Measurements from ENCODE around the gene ARHGAP6.

The ARHGAP6 gene

GRCh38 chrX:11434607-11435006 is 231.1 kb downstream of the ARHGAP6 start:
- H3K27ac ChIP-seq, result no peak overlapping the region

GRCh38 chrX:11431786-11432185 is 233.9 kb downstream of the ARHGAP6 start:
- H3K4me2 ChIP-seq, result no peak overlapping the region
- no peaks in the 10 kb centered on the region for H3K27me3 ChIP-seq (ENCODE audit: insufficient read depth, low read depth)

More at GRCh38 chrX:11434607-11435006, 231.1 kb downstream of the ARHGAP6 start:
- Histone ChIP-seq H3K4me3 (IDR thresholded peaks at IDR 0.05; ENCODE audit: insufficient read depth, low read depth, low read length) (no peak overlapping the region), H3K4me2 (peak overlapping the region; percentile 64), H2AFZ (ENCODE audit: low read depth) (no peak overlapping the region), H3K36me3 (ENCODE audit: insufficient read depth) (no peaks in the 10 kb centered on the region), H3K27me3 (ENCODE audit: insufficient read depth, low read depth) (no peaks in the 10 kb centered on the region), H4K20me1 (ENCODE audit: insufficient read depth) (no peaks in the 10 kb centered on the region), H3K4me1 (ENCODE audit: low read depth, poor library complexity, severe bottlenecking) (peaks cover 65% of the 10 kb centered on the region), H3K79me2 (ENCODE audit: insufficient read depth, low read depth) (no peaks in the 10 kb centered on the region), H3K9ac (no peak overlapping the region)
- no peak for TF ChIP-seq CTCF (conservative IDR thresholded peaks at IDR 0.05; ENCODE audit: low read depth, low read length)

GRCh38 chrX:11430271-11430670 is 235.4 kb downstream of the ARHGAP6 start:
- H3K79me2 ChIP-seq (ENCODE audit: insufficient read depth, low read depth), result peaks cover 17% of the 10 kb centered on the region
- H2AFZ ChIP-seq (ENCODE audit: low read depth), result no peak overlapping the region
- no peak overlapping the region for H3K9ac ChIP-seq
- H3K4me2 ChIP-seq, result peak overlapping the region; percentile 23; the same call in 1 of the 2 replicates
- no peaks in the 10 kb centered on the region for H3K27me3 ChIP-seq (ENCODE audit: insufficient read depth, low read depth)
- TF ChIP-seq CTCF (conservative IDR thresholded peaks at IDR 0.05; ENCODE audit: low read depth, low read length), result no peak
- no peak overlapping the region for H3K27ac ChIP-seq
- peaks cover 53% of the 10 kb centered on the region for H3K4me1 ChIP-seq (ENCODE audit: low read depth, poor library complexity, severe bottlenecking)
- H3K4me3 ChIP-seq (IDR thresholded peaks at IDR 0.05; ENCODE audit: insufficient read depth, low read depth, low read length), result no peak overlapping the region
- H4K20me1 ChIP-seq (ENCODE audit: insufficient read depth), result no peaks in the 10 kb centered on the region
- no peaks in the 10 kb centered on the region for H3K36me3 ChIP-seq (ENCODE audit: insufficient read depth)

More at GRCh38 chrX:11431786-11432185, 233.9 kb downstream of the ARHGAP6 start:
- Histone ChIP-seq H4K20me1 (ENCODE audit: insufficient read depth) (no peaks in the 10 kb centered on the region), H3K27ac (no peak overlapping the region), H3K9ac (no peak overlapping the region), H3K79me2 (ENCODE audit: insufficient read depth, low read depth) (0 out of 2 replicates have a peak, but pooled peaks cover 3% of the 10 kb centered on the region), H3K36me3 (ENCODE audit: insufficient read depth) (no peaks in the 10 kb centered on the region), H2AFZ (ENCODE audit: low read depth) (no peak overlapping the region), H3K4me1 (ENCODE audit: low read depth, poor library complexity, severe bottlenecking) (peaks cover 56% of the 10 kb centered on the region), H3K4me3 (IDR thresholded peaks at IDR 0.05; ENCODE audit: insufficient read depth, low read depth, low read length) (no peak overlapping the region)
- TF ChIP-seq CTCF (conservative IDR thresholded peaks at IDR 0.05; ENCODE audit: low read depth, low read length), result no peak

GRCh38 chrX:11429538-11430085 is 236.1 kb downstream of the ARHGAP6 start:
- Histone ChIP-seq H3K4me1 (ENCODE audit: low read depth, poor library complexity, severe bottlenecking) (peaks cover 53% of the 10 kb centered on the region), H3K27me3 (ENCODE audit: insufficient read depth, low read depth) (no peaks in the 10 kb centered on the region), H2AFZ (ENCODE audit: low read depth) (no peak overlapping the region), H3K27ac (no peak overlapping the region), H3K4me2 (peak overlapping the region; percentile 23), H3K9ac (no peak overlapping the region), H3K4me3 (IDR thresholded peaks at IDR 0.05; ENCODE audit: insufficient read depth, low read depth, low read length) (no peak overlapping the region), H3K36me3 (ENCODE audit: insufficient read depth) (no peaks in the 10 kb centered on the region), H3K79me2 (ENCODE audit: insufficient read depth, low read depth) (peaks cover 23% of the 10 kb centered on the region), H4K20me1 (ENCODE audit: insufficient read depth) (no peaks in the 10 kb centered on the region)
- no peak for TF ChIP-seq CTCF (conservative IDR thresholded peaks at IDR 0.05; ENCODE audit: low read depth, low read length)
